HCEC 1CT (cell line): ENCODE data around the gene UBA3.

ENCODE experiments used
- DNase-seq: peaks from one replicate; pipeline ENCODE4 v3.0.0-alpha.2; 2017

UBA3 gene

GRCh38 chr3:69097407-69098086 lies 17.4 kb upstream of the UBA3 start:
- no peak for DNase-seq

- DNase-seq, result no peak
Observed at GRCh38 chr3:69096299-69096698, 16.1 kb upstream of the UBA3 start.

DNA sequence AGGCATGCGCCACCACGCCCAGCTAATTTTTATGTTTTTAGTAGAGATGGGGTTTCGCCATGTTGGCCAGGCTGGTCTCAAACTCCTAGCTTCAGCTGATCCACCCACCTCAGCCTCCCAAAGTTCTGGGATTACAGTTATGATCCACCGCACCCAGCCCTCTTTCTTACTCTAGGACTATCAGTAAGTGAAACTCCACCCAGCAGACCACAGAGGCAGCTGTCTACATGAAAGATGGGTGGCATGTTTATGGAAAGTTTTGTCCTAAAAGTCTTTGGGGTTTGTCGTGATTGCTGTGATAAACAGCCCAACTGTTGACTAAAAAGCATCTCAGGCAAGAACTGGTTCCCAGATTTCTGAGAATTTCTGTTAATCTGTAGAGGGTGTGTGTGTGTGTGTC lies 15.5 kb upstream of the UBA3 start:
- no peak for DNase-seq

DNA sequence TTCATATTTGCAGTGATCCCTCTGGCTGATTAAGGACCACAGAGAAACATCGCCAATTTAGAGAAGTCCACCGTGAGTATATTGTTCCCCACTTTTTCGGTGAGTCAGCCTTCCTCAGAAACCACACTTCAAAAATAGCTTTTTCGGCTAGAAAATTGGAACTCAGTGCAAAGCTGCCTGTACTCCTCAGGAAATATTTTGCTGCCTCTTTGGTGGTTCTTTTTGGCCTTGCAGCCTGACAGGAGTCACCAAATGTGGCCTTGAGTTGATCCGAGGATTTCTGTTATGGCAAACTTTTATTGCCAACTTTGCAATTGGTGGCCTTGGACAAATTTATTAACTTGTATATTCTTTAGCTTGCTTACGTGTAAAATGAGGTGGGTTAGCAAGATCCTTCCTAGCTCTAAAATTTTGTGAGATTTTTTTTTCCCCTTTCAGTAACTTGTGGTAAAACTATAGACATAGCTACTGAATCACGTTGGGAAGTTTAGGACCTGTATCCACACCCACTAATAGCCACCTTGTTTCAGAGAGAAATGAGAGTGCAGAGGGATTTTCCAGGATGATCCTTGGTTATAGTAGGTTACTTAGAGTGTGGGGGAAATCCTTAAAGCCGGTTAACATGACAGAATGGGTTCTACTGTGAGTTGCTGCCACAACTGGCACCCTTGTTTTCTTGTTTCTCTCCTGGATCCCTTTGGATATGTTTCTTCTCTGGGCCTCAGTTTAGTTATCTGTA lies 14.5 kb upstream of the UBA3 start:
- DNase-seq, result peak; percentile 57

- DNase-seq, result no peak
Observed at GRCh38 chr3:69092030-69092516, 11.9 kb upstream of the UBA3 start.

DNA sequence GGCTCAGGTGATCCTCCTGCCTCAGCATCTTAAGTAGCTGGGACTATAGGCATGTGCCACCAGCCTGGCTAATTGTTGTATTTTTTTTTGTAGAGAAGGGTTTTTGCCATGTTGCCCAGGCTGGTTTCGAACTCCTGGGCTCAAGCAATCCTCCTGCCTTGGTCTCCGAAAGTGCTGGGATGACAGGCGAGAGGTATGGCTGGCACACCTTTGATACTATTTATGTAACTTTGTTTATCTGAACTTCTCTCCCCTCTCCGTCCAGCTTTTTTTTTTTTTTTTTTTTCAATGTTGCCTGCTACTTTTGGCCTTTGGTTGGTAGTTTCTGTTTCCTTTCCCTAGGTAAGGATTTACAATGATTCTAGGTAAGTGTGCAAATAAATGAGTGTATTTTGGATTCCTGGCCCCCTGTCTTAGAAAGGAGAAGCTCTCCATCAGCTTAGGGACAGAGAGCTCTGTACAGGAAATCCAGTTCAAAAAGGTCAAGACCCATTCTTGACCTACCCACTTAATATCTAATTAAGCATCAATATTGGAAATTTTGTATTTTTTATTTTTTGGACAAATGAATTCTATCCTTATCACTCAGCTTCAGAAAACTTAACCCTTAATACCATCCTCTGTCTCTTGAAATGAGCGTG lies 11.3 kb upstream of the UBA3 start:
- no peak for DNase-seq

- DNase-seq, result peak; percentile 93
Observed at GRCh38 chr3:69090021-69090420, 9.9 kb upstream of the UBA3 start.

- peak; percentile 68 for DNase-seq
Observed at GRCh38 chr3:69088063-69088462, 7.9 kb upstream of the UBA3 start.

GRCh38 chr3:69087030-69087791 lies 7.0 kb upstream of the UBA3 start:
- DNase-seq, result no peak

- peak; percentile 91 for DNase-seq
Observed at GRCh38 chr3:69085833-69086722, 5.9 kb upstream of the UBA3 start.

GRCh38 chr3:69085168-69085832 lies 5.1 kb upstream of the UBA3 start:
- DNase-seq, result peak; percentile 32

GRCh38 chr3:69084326-69085167 lies 4.4 kb upstream of the UBA3 start, which contains the start of gene ARL6IP5:
ARL6IP5 (plus strand) TSS chr3:69084937; CDS start chr3:69085048, 111 bp downstream.
- peak; percentile 94 for DNase-seq

- DNase-seq, result peak; percentile 75
Observed at GRCh38 chr3:69082805-69083204, 2.6 kb upstream of the UBA3 start.

DNA sequence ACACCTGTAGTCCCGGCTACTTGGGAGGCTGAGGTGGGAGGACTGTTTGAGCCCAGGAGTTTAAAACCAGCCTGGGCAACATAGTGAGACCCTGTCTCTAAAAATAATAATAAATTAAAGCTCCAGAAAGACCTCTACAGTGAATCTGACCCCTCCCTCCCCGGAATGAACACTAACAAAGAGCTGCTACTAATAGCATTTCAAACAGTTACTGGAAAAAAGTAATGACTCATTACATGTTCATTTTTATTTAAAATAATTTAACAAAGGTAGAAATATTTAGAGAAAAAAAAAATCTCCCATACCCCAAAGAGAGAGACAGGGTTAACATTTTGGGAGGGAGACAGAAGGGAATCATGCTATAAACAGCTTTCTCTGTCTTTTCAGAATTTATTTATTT lies 2.2 kb upstream of the UBA3 start:
- no peak for DNase-seq

DNA sequence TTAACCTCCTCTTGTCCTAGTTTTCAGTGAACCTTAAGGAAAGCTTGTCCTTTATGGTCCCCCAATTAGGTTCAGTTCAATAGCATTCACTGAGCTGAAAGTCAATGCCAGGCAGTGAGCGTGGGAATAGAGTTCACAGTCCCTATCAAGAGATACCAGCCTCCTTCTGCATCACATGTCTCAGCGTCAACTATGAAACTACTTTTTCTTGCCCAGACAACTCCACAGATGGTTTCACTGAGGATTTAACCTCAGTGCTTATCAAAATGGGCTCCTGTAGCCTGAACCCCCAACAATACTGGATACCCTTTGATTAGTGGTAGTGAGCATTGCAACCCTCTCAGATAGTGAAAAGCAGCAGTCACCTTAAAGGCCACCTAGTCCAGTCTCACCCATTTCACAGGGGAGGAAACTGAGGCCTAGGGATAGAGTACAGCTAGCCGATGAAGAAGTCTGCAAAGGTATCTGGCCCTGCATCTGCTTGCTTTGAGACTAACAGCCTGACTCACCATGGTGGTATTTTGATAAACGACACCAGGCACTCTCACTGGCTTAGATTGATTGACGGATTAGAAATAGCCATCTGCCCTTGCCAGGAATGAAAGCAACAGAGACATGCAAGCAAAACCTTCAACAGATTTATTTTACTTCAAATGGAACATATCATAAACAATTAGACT lies 1.6 kb upstream of the UBA3 start:
- DNase-seq, result peak; percentile 21

GRCh38 chr3:69079269-69080159 lies 651 bp downstream of the UBA3 start:
- DNase-seq, result peak; percentile 18

DNA sequence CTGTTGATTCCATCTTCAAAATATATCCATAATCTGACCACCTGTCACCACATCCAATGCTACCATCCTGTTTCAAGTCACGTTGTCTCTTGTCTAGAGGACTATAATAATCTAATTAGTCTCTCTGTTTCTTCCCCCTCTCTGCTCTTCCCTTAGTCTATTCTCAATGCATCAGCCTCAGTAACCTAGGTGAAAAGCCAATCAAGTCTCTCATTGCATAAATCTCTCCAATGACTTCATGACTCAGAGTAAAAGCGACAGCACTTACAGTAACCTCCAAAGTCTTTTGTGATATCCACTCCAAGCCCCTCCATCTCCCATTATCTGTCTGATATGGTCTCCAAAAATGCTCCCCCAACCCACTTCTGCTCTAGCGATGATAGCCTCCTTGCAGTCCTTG lies 7.2 kb downstream of the UBA3 start:
- no peak for DNase-seq

- DNase-seq, result no peak
Observed at GRCh38 chr3:69066121-69066520, 14.0 kb downstream of the UBA3 start.
